ENCODE data around the gene MXD4. TPM values are rescaled to one million over a fixed set of nuclear protein-coding genes. Genes with fewer than 3 reads are reported as not detected.

The MXD4 gene
- total and polyA plus RNA-seq, 4 donors: 34.4 to 65.1 (median 47.8) TPM

DNA sequence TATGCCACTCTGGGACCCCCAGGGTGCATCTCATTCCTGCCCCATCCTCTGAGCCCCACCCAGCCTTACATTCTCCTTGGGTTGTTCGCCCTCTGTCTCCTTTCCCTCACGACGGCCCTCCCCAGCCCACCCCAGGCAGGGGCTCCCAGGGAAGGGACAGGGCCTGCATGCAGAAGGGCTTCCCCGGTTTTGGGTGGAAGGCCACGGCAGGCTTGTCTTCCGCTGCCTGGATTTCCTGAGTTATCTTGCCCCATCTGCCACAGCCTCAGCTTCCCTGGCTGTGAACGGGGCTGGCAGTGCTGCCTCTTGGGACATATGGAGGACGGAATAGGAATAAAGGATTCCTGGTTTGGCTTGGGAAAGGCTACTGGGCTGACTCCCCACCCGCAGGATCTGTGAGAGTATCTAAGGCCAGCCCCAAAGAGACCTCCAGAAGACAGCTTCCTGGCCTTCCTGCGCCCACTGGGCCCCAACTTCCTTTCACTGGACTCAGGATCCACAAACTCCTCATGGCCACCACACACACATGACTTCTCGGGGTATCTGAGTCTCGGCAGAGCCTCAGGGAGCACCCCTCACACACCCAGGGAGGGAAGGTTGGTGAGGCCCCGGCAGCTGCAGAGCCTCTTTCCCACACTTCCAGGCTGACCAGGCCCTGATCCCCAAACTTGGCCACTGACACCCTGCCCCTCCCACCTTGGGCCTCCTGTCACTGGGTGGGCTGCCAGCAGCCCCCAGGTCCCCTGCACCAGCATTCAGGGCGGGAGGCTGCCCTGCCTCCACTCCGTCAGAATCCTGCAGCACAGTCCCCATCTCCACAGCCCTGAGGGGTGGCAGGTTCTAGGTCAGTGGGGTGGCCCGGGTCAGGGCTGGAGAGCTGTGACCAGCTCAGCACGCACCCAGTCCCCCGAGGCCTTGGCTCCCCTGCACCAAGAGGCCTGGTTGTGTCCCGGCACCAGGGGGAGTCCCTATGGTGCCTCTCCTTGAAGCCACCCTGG, 3.5 kb upstream of the MXD4 start:
- no peaks in the 10 kb centered on the region for H3K9me3 ChIP-seq (ENCODE audit: control insufficient read depth in 4 of 4, insufficient read depth in 3 of 4, low read length in 3 of 4)
- H3K4me1 ChIP-seq (ENCODE audit: control insufficient read depth in 5 of 5, insufficient read depth in 5 of 5, low read length in 5 of 5): peaks cover 5 to 58% (median 8%) of the 10 kb centered on the region in 5 donors
- TF ChIP-seq, protein P1, sequence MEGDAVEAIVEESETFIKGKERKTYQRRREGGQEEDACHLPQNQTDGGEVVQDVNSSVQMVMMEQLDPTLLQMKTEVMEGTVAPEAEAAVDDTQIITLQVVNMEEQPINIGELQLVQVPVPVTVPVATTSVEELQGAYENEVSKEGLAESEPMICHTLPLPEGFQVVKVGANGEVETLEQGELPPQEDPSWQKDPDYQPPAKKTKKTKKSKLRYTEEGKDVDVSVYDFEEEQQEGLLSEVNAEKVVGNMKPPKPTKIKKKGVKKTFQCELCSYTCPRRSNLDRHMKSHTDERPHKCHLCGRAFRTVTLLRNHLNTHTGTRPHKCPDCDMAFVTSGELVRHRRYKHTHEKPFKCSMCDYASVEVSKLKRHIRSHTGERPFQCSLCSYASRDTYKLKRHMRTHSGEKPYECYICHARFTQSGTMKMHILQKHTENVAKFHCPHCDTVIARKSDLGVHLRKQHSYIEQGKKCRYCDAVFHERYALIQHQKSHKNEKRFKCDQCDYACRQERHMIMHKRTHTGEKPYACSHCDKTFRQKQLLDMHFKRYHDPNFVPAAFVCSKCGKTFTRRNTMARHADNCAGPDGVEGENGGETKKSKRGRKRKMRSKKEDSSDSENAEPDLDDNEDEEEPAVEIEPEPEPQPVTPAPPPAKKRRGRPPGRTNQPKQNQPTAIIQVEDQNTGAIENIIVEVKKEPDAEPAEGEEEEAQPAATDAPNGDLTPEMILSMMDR (IDR thresholded peaks at IDR 0.05; ENCODE audit: control extremely low read depth, extremely low read depth): no peak
- H3K36me3 ChIP-seq (ENCODE audit: control insufficient read depth in 4 of 4, insufficient read depth in 4 of 4, low read length in 4 of 4): peaks cover 0 to 1% (median 0%) of the 10 kb centered on the region in 4 donors
- whole genome bisulfite sequencing, 2 donors: 90% methylated on average over 19 of the region's 19 CpGs
- peak overlapping the region; percentile 14 to 37 for H3K27ac ChIP-seq (ENCODE audit: low read depth in 1 of 2, low read length in 1 of 2)
- H3K9ac ChIP-seq (ENCODE audit: insufficient read depth in 1 of 2, low read length in 2 of 2): no peak overlapping the region
- ATAC-seq (ENCODE audit: insufficient read depth, low FRiP score) (no peak), DNase-seq (no peak)
- H3K27me3 ChIP-seq (ENCODE audit: control insufficient read depth in 3 of 3, insufficient read depth in 3 of 3, low read length in 2 of 3): no peaks in the 10 kb centered on the region
- no peak overlapping the region for H3K4me3 ChIP-seq

DNA sequence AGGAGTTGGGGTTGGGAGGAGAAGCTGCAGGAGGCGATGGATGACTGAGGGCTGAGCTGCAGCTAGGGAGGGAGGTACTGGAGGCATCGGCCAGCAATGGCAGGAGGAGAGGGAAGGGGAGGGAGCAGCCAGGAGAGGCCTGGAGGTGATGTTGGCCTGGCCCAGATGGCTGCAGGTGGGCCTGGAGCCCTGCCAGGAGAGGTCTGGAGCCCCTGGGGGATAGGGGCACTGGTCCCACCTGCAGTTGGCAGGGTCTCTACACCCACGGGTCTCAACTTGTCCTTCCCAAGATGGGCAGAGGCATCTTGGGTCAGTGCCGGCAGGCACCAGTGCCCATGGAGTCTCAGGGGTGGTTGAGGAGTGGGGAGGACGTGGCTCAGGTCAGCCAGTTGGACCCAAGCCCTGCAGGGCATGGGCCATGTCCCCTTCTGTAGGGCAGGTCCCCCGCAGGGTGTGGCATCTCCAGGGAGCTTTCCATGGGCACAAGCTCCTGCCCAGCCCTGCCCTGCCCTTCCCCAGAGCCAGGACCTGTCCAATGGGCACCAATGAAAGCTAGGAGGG, 2.7 kb upstream of the MXD4 start:
- TF ChIP-seq, protein P1 (IDR thresholded peaks at IDR 0.05; ENCODE audit: control extremely low read depth, extremely low read depth): no peak
- H3K4me1 ChIP-seq (ENCODE audit: control insufficient read depth in 5 of 5, insufficient read depth in 5 of 5, low read length in 5 of 5): peaks cover 5 to 66% (median 15%) of the 10 kb centered on the region in 5 donors
- no peak overlapping the region for H3K9ac ChIP-seq (ENCODE audit: insufficient read depth in 1 of 2, low read length in 2 of 2)
- no peaks in the 10 kb centered on the region for H3K9me3 ChIP-seq (ENCODE audit: control insufficient read depth in 4 of 4, insufficient read depth in 3 of 4, low read length in 3 of 4)
- H3K4me3 ChIP-seq: no peak overlapping the region
- ATAC-seq (ENCODE audit: insufficient read depth, low FRiP score) (no peak), DNase-seq (no peak)
- H3K27ac ChIP-seq (ENCODE audit: low read depth in 1 of 2, low read length in 1 of 2): no peak overlapping the region
- H3K27me3 ChIP-seq (ENCODE audit: control insufficient read depth in 3 of 3, insufficient read depth in 3 of 3, low read length in 2 of 3): no peaks in the 10 kb centered on the region
- H3K36me3 ChIP-seq (ENCODE audit: control insufficient read depth in 4 of 4, insufficient read depth in 4 of 4, low read length in 4 of 4): peaks cover 0 to 10% (median 2%) of the 10 kb centered on the region in 4 donors
- WGBS, 2 donors: 87% methylated on average over 6 of the region's 6 CpGs

DNA sequence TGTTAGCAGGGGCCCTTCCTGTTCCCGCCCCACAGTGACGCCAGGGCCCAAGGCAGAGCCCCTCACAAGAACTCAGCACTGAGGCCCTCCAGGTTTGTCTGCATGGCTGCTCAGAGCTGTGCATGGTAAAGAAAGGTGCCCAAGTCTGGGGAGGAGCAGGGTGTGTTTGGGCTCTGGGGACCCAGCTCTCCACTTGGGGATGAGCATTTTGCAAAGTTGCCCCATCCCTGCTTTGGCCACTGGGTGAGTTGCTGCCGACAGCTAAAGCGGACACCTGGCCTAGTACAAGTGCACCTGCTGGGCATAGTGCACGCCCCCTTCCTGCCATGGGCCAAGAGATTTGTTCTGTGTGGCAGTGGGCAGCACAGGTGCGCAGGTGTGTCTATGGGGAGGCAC, 2.0 kb upstream of the MXD4 start:
- H3K36me3 ChIP-seq (ENCODE audit: control insufficient read depth in 4 of 4, insufficient read depth in 4 of 4, low read length in 4 of 4): peaks cover 0 to 10% (median 3%) of the 10 kb centered on the region in 4 donors
- no peak overlapping the region for H3K9ac ChIP-seq (ENCODE audit: insufficient read depth in 1 of 2, low read length in 2 of 2)
- H3K4me3 ChIP-seq: no peak overlapping the region
- no peak overlapping the region for H3K27ac ChIP-seq (ENCODE audit: low read depth in 1 of 2, low read length in 1 of 2)
- TF ChIP-seq, protein P1 (IDR thresholded peaks at IDR 0.05; ENCODE audit: control extremely low read depth, extremely low read depth): no peak
- H3K27me3 ChIP-seq (ENCODE audit: control insufficient read depth in 3 of 3, insufficient read depth in 3 of 3, low read length in 2 of 3): no peaks in the 10 kb centered on the region
- WGBS, 2 donors: 90 to 91% methylated on average over 5 to 6 of the region's 6 CpGs
- H3K4me1 ChIP-seq (ENCODE audit: control insufficient read depth in 5 of 5, insufficient read depth in 5 of 5, low read length in 5 of 5): peaks cover 5 to 62% (median 15%) of the 10 kb centered on the region in 5 donors
- H3K9me3 ChIP-seq (ENCODE audit: control insufficient read depth in 4 of 4, insufficient read depth in 3 of 4, low read length in 3 of 4): no peaks in the 10 kb centered on the region
- ATAC-seq (ENCODE audit: insufficient read depth, low FRiP score) (no peak), DNase-seq (no peak)
